Stimulated activated CD8-positive, alpha-beta memory T cell treated with anti-CD3 and anti-CD28 coated beads, Interleukin-12 subunit alpha, Interleukin-12 subunit beta, amount 100 ng/mL, for 4 hours (primary cell): Measurements from ENCODE around the gene PCDHB15.
"Not testable (repeated sequence)": the region's sequence is repeated elsewhere in the genome, so short reads cannot be mapped to it uniquely, and the experiment has no call there.

Experiments
- DNase-seq: peaks from one replicate; pipeline ENCODE4 v3.0.0-alpha.2; 2020; ENCODE audit warnings: low read depth

Gene PCDHB15

GRCh38 chr5:141245250-141245717 is at the start of gene PCDHB15:
Gene PCDHB15 (plus strand): TSS chr5:141245395. CDS start chr5:141245579, 184 bp downstream.
- no peak for DNase-seq

- DNase-seq, result no peak
These were observed 48.8 kb upstream of the PCDHB15 start for GRCh38 chr5:141196363-141196762.

- no peak for DNase-seq
These were observed 45.6 kb upstream of the PCDHB15 start, which contains the start of gene PCDHB11 for GRCh38 chr5:141199359-141200235. Gene PCDHB11 (plus strand): TSS chr5:141199627. CDS start chr5:141199775, 148 bp downstream.

GRCh38 chr5:141201126-141201525 is 44.1 kb upstream of the PCDHB15 start:
- not testable (repeated sequence) for DNase-seq

GRCh38 chr5:141201646-141202045 is 43.5 kb upstream of the PCDHB15 start:
- not testable (repeated sequence) for DNase-seq

- no peak for DNase-seq
These were observed 36.7 kb upstream of the PCDHB15 start, which contains the start of gene PCDHB12 for GRCh38 chr5:141208478-141208877. Gene PCDHB12 (plus strand): TSS chr5:141208719. CDS start chr5:141208908, 189 bp downstream.

- DNase-seq, result not testable (repeated sequence)
These were observed 34.9 kb upstream of the PCDHB15 start for GRCh38 chr5:141210281-141210680.

GRCh38 chr5:141210849-141211248 is 34.3 kb upstream of the PCDHB15 start:
- DNase-seq, result not testable (repeated sequence)

- DNase-seq, result not testable (repeated sequence)
These were observed 31.4 kb upstream of the PCDHB15 start, which contains the start of gene PCDHB13 for GRCh38 chr5:141213656-141214339. Gene PCDHB13 (plus strand): TSS chr5:141213919. CDS start chr5:141214124, 205 bp downstream.

GRCh38 chr5:141214583-141214982 is 30.6 kb upstream of the PCDHB15 start:
- not testable (repeated sequence) for DNase-seq

GRCh38 chr5:141215504-141215903 is 29.7 kb upstream of the PCDHB15 start:
- DNase-seq, result not testable (repeated sequence)

GRCh38 chr5:141216035-141216434 is 29.2 kb upstream of the PCDHB15 start:
- not testable (repeated sequence) for DNase-seq

GRCh38 chr5:141223112-141223783 is 21.9 kb upstream of the PCDHB15 start, which contains the start of gene PCDHB14:
Gene PCDHB14 (plus strand): TSS chr5:141223343. CDS start chr5:141223506, 163 bp downstream.
- no peak for DNase-seq

GRCh38 chr5:141224844-141225243 is 20.4 kb upstream of the PCDHB15 start:
- DNase-seq, result not testable (repeated sequence)

GRCh38 chr5:141225421-141225820 is 19.8 kb upstream of the PCDHB15 start:
- not testable (repeated sequence) for DNase-seq

GRCh38 chr5:141234109-141234667 is 11.0 kb upstream of the PCDHB15 start:
- DNase-seq, result no peak

GRCh38 chr5:141235922-141236321 is 9.3 kb upstream of the PCDHB15 start:
- not testable (repeated sequence) for DNase-seq

GRCh38 chr5:141236516-141237313 is 8.5 kb upstream of the PCDHB15 start:
- no peak for DNase-seq

- DNase-seq, result no peak
These were observed 3.7 kb upstream of the PCDHB15 start for GRCh38 chr5:141241496-141241895.

- not testable (repeated sequence) for DNase-seq
These were observed 1.8 kb downstream of the PCDHB15 start for GRCh38 chr5:141246971-141247370.
